ENCODE results near the gene ADAMTS13. TPM values are rescaled to one million over a fixed set of nuclear protein-coding genes. Genes with fewer than 3 reads are reported as not detected.

ADAMTS13 gene
- total RNA-seq, 1 donor from 2014 or later = 1.6 TPM

GRCh38 chr9:133488686-133489252, 66.6 kb downstream of the ADAMTS13 start:
- Mint-ChIP-seq H3K36me3 (ENCODE audit: low read depth) (no peaks in the 10 kb centered on the region), H3K4me1 (ENCODE audit: low read depth) (peaks cover 2% of the 10 kb centered on the region), H3K27me3 (ENCODE audit: low read depth) (no peaks in the 10 kb centered on the region), H3K27ac (no peak overlapping the region), H3K9me3 (no peaks in the 10 kb centered on the region), H3K4me3 (ENCODE audit: low read depth) (no peak overlapping the region)
- intact Hi-C loops (cut with micrococcal nuclease) = loop anchor here (5.0 kb wide), 1 partner anchor 131 kb away; the partner anchor contains the start of genes SURF1 and SURF2
- DNase-seq (ENCODE audit: low spot score) = no peak

- intact Hi-C loops (cut with micrococcal nuclease) = loop anchor here (5.0 kb wide), 1 partner anchor 132 kb away; the partner anchor contains the start of genes SURF1 and SURF2
These were observed 67.4 kb downstream of the ADAMTS13 start for GRCh38 chr9:133489253-133490190.

GRCh38 chr9:133490201-133490681, 68.1 kb downstream of the ADAMTS13 start:
- no peaks in the 10 kb centered on the region for H3K36me3 Mint-ChIP-seq (ENCODE audit: low read depth)
- DNase-seq (ENCODE audit: low spot score) = no peak
- no peaks in the 10 kb centered on the region for H3K27me3 Mint-ChIP-seq (ENCODE audit: low read depth)
- no peaks in the 10 kb centered on the region for H3K9me3 Mint-ChIP-seq
- intact Hi-C loops (cut with micrococcal nuclease) = no loop called here
- no peak overlapping the region for H3K4me3 Mint-ChIP-seq (ENCODE audit: low read depth)
- peaks cover 2% of the 10 kb centered on the region for H3K4me1 Mint-ChIP-seq (ENCODE audit: low read depth)
- H3K27ac Mint-ChIP-seq = no peak overlapping the region

More at GRCh38 chr9:133489253-133490190, 67.4 kb downstream of the ADAMTS13 start:
- Mint-ChIP-seq H3K9me3 (no peaks in the 10 kb centered on the region), H3K27me3 (ENCODE audit: low read depth) (no peaks in the 10 kb centered on the region), H3K36me3 (ENCODE audit: low read depth) (no peaks in the 10 kb centered on the region), H3K4me1 (ENCODE audit: low read depth) (peaks cover 2% of the 10 kb centered on the region), H3K4me3 (ENCODE audit: low read depth) (no peak overlapping the region), H3K27ac (no peak overlapping the region)
- no peak for DNase-seq (ENCODE audit: low spot score)

DNA sequence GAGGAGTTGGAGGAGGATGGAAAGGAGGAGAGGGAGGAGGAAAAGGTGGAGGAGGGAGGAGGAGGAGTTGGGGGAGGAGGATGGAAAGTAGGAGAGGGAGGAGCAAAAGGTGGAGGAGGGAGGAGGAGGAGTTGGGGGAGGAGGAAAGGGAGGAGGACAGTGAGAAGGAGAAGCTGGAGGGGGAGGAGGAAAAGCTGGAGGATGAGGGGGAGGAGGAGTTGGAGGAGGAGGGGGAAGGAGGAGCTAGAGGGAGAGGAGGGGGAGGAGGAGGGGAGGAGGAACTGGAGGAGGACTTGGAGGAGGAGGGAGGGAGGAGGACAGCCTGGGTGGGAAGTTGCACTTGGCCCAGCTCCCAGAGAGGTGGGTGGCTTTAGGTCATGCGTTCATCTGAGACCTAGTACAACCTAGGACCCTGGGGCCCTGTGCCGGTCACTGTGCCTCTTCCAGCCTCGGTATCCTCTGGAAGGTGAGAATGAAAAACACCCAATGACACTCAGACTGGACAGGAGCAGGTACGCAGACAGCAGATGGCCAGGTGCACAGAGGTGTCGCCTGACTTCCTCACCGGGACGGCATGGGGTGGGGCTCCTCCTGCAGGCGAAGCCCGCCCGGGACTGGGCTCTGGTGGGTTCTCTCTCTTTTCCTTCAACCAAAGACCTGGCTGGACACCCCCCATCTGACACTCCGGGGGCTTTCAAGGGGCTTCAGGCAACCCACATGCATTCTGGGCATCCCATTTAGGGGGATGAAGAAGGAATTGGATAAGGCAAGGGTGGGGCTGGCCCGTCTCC, 68.9 kb downstream of the ADAMTS13 start:
- Mint-ChIP-seq H3K36me3 (ENCODE audit: low read depth) (no peaks in the 10 kb centered on the region), H3K9me3 (no peaks in the 10 kb centered on the region), H3K4me1 (ENCODE audit: low read depth) (peaks cover under 1% of the 10 kb centered on the region), H3K27ac (no peak overlapping the region), H3K27me3 (ENCODE audit: low read depth) (no peaks in the 10 kb centered on the region), H3K4me3 (ENCODE audit: low read depth) (no peak overlapping the region)
- DNase-seq (ENCODE audit: low spot score) = no peak
- intact Hi-C loops (cut with micrococcal nuclease) = no loop called here

GRCh38 chr9:133491656-133491925, 69.4 kb downstream of the ADAMTS13 start:
- Mint-ChIP-seq H3K4me3 (ENCODE audit: low read depth) (no peak overlapping the region), H3K4me1 (ENCODE audit: low read depth) (no peaks in the 10 kb centered on the region), H3K27ac (no peak overlapping the region), H3K27me3 (ENCODE audit: low read depth) (no peaks in the 10 kb centered on the region), H3K9me3 (no peaks in the 10 kb centered on the region), H3K36me3 (ENCODE audit: low read depth) (no peaks in the 10 kb centered on the region)
- intact Hi-C loops (cut with micrococcal nuclease) = no loop called here
- no peak for DNase-seq (ENCODE audit: low spot score)

DNA sequence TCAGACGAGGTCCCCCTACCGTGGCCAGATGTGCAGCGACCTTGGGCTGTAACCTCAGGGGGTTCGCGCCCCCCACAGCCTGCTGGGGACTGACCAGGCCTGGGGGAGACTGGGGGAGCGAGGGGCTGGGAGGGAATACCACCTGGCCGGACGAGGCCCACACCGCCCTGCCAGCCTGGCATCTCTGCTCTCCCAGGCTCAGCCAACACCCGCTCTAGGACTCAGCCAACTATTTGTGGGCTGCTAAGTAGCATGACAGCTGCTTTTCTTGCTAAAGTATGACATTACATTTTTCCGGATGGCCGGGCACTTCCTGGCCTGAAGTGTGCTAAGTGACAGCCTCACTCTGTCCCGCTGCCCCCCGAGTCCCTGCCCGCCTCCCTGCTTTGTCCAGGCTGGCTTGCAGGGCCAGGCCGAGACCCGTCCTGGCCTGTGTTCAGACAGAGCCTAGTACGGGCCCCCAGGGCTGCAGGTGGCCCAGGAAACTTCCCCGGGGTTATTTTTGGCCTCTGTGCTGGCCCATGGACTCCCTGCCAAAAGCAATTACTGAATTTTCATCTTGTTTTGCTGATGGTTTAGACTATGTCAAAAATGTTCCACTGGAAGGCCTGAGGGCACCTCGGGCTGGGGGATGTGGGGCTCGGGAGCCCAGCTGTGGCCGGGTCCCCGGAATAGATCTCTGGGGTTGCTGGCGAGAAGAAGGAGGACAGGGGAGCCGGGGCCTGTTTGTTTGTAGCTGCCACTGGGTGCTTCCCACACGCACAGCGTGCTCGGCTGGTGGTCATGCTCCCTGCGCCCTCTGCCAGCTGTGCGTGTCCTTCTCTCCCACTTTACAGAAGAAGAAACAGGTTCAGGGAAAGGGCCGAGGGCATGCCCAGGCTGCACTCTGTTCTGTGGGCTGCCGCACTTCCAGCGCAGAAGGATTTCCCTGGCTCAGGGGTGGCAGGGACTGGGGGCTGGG, 70.2 kb downstream of the ADAMTS13 start:
- Mint-ChIP-seq H3K4me3 (ENCODE audit: low read depth) (no peak overlapping the region), H3K27me3 (ENCODE audit: low read depth) (no peaks in the 10 kb centered on the region), H3K4me1 (ENCODE audit: low read depth) (no peaks in the 10 kb centered on the region), H3K27ac (no peak overlapping the region), H3K36me3 (ENCODE audit: low read depth) (no peaks in the 10 kb centered on the region), H3K9me3 (no peaks in the 10 kb centered on the region)
- no peak for DNase-seq (ENCODE audit: low spot score)
- intact Hi-C loops (cut with micrococcal nuclease) = no loop called here

DNA sequence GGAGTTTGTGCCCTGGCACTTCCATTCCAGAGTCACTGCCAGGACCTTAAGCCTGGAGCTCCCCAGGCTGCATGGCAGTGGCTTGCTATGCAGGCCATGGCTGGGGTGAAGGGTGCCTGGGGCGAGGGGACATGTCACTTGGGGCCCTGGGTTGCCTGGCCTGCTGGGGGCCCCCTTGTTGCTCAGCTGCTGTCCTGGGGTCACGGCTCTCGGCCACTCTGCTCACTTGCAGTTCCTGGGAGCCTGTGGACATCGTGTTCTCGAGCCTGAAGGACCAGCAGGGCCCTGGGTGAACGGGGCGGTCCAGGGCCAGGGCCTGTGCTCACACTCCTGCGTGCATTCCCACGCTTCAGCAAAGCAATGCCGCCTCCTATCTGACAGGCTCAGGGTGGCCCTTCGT, 71.3 kb downstream of the ADAMTS13 start:
- intact Hi-C loops (cut with micrococcal nuclease) = no loop called here
- Mint-ChIP-seq H3K36me3 (ENCODE audit: low read depth) (no peaks in the 10 kb centered on the region), H3K27me3 (ENCODE audit: low read depth) (no peaks in the 10 kb centered on the region), H3K9me3 (no peaks in the 10 kb centered on the region), H3K4me1 (ENCODE audit: low read depth) (no peaks in the 10 kb centered on the region), H3K4me3 (ENCODE audit: low read depth) (no peak overlapping the region), H3K27ac (no peak overlapping the region)
- DNase-seq (ENCODE audit: low spot score) = no peak

DNA sequence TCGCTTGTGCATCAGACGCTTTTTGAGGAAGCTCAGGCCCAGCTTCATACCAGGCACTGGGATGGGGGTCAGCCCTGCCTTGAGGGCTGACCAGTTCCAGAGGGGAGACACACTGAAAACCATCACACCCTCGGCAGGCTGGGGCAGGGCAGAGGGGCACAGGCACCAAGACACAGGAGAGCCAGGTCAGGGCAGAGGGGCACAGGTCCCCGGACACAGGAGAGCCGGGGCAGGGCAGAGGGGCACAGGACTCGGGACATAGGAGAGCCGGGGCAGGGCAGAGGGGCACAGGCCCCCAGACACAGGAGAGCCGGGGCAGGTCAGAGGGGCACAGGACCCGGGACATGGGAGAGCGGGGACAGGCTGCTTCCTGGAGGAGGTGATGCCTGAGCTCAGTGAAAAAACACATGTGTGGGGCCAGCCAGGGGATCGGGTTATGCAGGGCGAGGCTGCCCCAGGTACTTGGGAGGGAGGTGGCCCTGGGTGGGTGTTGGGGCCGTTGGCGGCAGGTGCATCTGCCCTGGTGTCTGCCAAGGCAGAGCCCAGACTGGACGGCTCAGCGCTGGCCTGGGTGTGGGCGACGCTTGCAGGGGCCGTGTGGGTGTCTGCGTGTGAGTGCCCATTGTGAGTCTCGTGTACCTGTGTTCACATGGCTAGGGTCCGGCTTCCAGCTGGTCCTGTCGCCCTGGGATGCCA, 71.8 kb downstream of the ADAMTS13 start:
- DNase-seq (ENCODE audit: low spot score) = no peak
- H3K27ac Mint-ChIP-seq = no peak overlapping the region
- no peaks in the 10 kb centered on the region for H3K27me3 Mint-ChIP-seq (ENCODE audit: low read depth)
- no peak overlapping the region for H3K4me3 Mint-ChIP-seq (ENCODE audit: low read depth)
- H3K9me3 Mint-ChIP-seq = no peaks in the 10 kb centered on the region
- H3K4me1 Mint-ChIP-seq (ENCODE audit: low read depth) = no peaks in the 10 kb centered on the region
- intact Hi-C loops (cut with micrococcal nuclease) = no loop called here
- H3K36me3 Mint-ChIP-seq (ENCODE audit: low read depth) = no peaks in the 10 kb centered on the region

GRCh38 chr9:133494636-133495326, 72.6 kb downstream of the ADAMTS13 start:
- Mint-ChIP-seq H3K4me1 (ENCODE audit: low read depth) (no peaks in the 10 kb centered on the region), H3K27me3 (ENCODE audit: low read depth) (no peaks in the 10 kb centered on the region), H3K4me3 (ENCODE audit: low read depth) (no peak overlapping the region), H3K36me3 (ENCODE audit: low read depth) (no peaks in the 10 kb centered on the region), H3K27ac (no peak overlapping the region), H3K9me3 (no peaks in the 10 kb centered on the region)
- intact Hi-C loops (cut with micrococcal nuclease) = no loop called here
- no peak for DNase-seq (ENCODE audit: low spot score)

- no peaks in the 10 kb centered on the region for H3K36me3 Mint-ChIP-seq (ENCODE audit: low read depth)
- no peak overlapping the region for H3K4me3 Mint-ChIP-seq (ENCODE audit: low read depth)
- H3K9me3 Mint-ChIP-seq = peaks cover under 1% of the 10 kb centered on the region
- no peaks in the 10 kb centered on the region for H3K4me1 Mint-ChIP-seq (ENCODE audit: low read depth)
- DNase-seq (ENCODE audit: low spot score) = no peak
- no peak overlapping the region for H3K27ac Mint-ChIP-seq
- intact Hi-C loops (cut with micrococcal nuclease) = no loop called here
- no peaks in the 10 kb centered on the region for H3K27me3 Mint-ChIP-seq (ENCODE audit: low read depth)
These were observed 73.4 kb downstream of the ADAMTS13 start for GRCh38 chr9:133495327-133496293.
